ENCODE data around the gene EFL1. TPM values are rescaled to one million over a fixed set of nuclear protein-coding genes. Genes with fewer than 3 reads are reported as not detected.

EFL1 gene
- total and polyA plus RNA-seq, 10 of the 15 experiments (the other 5 are each of a cell fraction or from before 2014, with no cell fraction given) = 6.2 to 42.3 (median 24.7) TPM

GRCh38 chr15:82105451-82106215 lies 156.9 kb downstream of the EFL1 start:
- H2AFZ ChIP-seq (ENCODE audit: control insufficient read depth, low read depth, low read length) = no peak overlapping the region
- WGBS (ENCODE audit: insufficient coverage, insufficient replicate concordance, low lambda C conversion rate, missing lambda C conversion rate) = 44% methylated on average over 7 of the region's 7 CpGs
- ChIA-PET POLR2A (no interaction called here), SMC1A (ENCODE audit: uncharacterized antibody, unreplicated experiment) (interaction anchor here (1.1 to 2.2 kb wide), 3 partner anchors 89 to 695 kb away, joined by 3 to 5 read pairs (median 4); no protein-coding TSS in a partner anchor), CTCF (interaction anchor here (1.5 kb wide), 1 partner anchor 93 kb away, joined by 5 read pairs; no protein-coding TSS in a partner anchor), RAD21 (ENCODE audit: unreplicated experiment) (no interaction called here)
- H3K79me2 ChIP-seq (ENCODE audit: control insufficient read depth, insufficient read depth, low read length) = no peaks in the 10 kb centered on the region
- BruUV-seq (replicated peaks) = no TSS peak
- H3K4me3 ChIP-seq = no peak overlapping the region
- intact Hi-C loops (cut with micrococcal nuclease; ENCODE audit: unreplicated experiment) (loop anchor here (10.0 kb wide), 1 partner anchor 621 kb away; no protein-coding TSS in a partner anchor), in situ Hi-C loops (cut with MboI) (no loop called here)
- FAIRE-seq = no peak
- no peaks in the 10 kb centered on the region for H3K36me3 ChIP-seq (ENCODE audit: control insufficient read depth in 2 of 2, insufficient read depth in 2 of 2, low read length in 1 of 2)
- no peak overlapping the region for H3K27ac ChIP-seq (ENCODE audit: control insufficient read depth, insufficient read depth)
- H4K20me1 ChIP-seq (ENCODE audit: control insufficient read depth, insufficient read depth) = no peaks in the 10 kb centered on the region
- TF ChIP-seq RAD21 (IDR thresholded peaks at IDR 0.05; ENCODE audit: insufficient read depth, low read depth, low read length) = 0 out of 2 replicates have a peak, but pooled peaks have one; percentile 10
- peak; percentile 1 to 18 (median 7); a peak in 1 of 6 replicates for TF ChIP-seq CTCF (IDR thresholded peaks at IDR 0.05 in 2 of 3, conservative IDR thresholded peaks at IDR 0.05 in 1 of 3; ENCODE audit: control insufficient read depth in 2 of 3, extremely low read depth in 1 of 3, insufficient read depth in 1 of 3, low read depth in 3 of 3, low read length in 3 of 3)
- no peak for TF ChIP-seq SMC3 (IDR thresholded peaks at IDR 0.05; ENCODE audit: borderline replicate concordance, low read length)
- no peak for TF ChIP-seq E4F1 (IDR thresholded peaks at IDR 0.05; ENCODE audit: borderline replicate concordance, partially characterized antibody)
- no peaks in the 10 kb centered on the region for H3K4me1 ChIP-seq (ENCODE audit: control insufficient read depth, insufficient read depth, low read length)
- no peak overlapping the region for H3K9ac ChIP-seq (ENCODE audit: control insufficient read depth, insufficient read depth, low read length)
- H3K4me2 ChIP-seq (ENCODE audit: control insufficient read depth, insufficient read depth) = no peak overlapping the region
- no peaks in the 10 kb centered on the region for H3K9me3 ChIP-seq (replicated peaks; ENCODE audit: control insufficient read depth, insufficient read depth, low read length)
- H3K27me3 ChIP-seq (replicated peaks in 1 of 2; ENCODE audit: control insufficient read depth in 2 of 2, insufficient read depth in 2 of 2, low read length in 1 of 2) = peaks cover 0 to 1% of the 10 kb centered on the region in 2 experiments; a peak in 1 of 4 replicates
- ATAC-seq = 0 out of 3 replicates have a peak, but pooled peaks have one; percentile 11
- no peak for DNase-seq (ENCODE audit: low read depth, low spot score)

All from GM12878 (cell line).